GM23248 (cell line): ENCODE measurements around the gene LY86.

Experiments used
- EZH2 ChIP-seq: fragments of 200-600 bp; sonication (generic); IDR thresholded peaks from 2 replicates; pipeline ENCODE4 v1.6.1; 2018; ENCODE audit warnings: antibody characterized with exemption, mild to moderate bottlenecking; ENCODE audit not compliant: insufficient read depth, poor library complexity, severe bottlenecking
- EZH2phosphoT487 ChIP-seq: fragments of 200-600 bp; sonication (generic); IDR thresholded peaks from 2 replicates; pipeline ENCODE4 v1.6.1; 2018; ENCODE audit warnings: antibody characterized with exemption, moderate library complexity, mild to moderate bottlenecking, low read depth; ENCODE audit not compliant: insufficient read depth

DNA sequence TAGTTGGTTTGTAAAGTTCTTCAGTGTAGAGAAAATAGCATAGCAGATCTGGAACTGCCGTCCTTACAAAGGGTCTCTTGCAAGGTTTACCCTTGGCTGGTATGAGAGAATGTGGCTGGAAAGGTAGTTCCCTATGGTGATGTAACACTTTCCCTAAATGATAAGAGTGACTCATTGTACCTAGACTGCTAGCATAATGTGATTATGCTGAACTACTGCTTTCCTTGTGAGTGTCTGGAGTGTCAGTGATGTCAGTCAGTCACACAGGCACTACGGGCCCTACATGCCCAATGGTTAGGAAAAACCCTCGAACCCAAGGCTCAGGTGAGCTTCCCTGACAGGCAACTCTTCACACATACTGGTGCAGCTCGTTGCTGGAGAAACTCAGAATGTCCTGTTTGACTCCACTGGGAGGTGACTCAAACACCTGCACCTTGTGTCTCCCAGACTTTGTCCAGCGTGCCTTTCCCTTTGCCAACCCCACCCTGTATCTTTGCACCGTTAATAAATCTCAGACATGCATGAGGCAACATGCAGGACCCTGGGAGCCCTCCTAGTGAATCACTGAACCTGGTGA lies 28.4 kb upstream of the LY86 start:
- no peak for TF ChIP-seq EZH2
- no peak for TF ChIP-seq EZH2phosphoT487
